K562 (cell line): ENCODE results near the gene PITHD1. TPM values are rescaled to one million over a fixed set of nuclear protein-coding genes. Genes with fewer than 3 reads are reported as not detected.

Source experiments
- ATAC-seq: fragments of 200-7000 bp; cut with Tn5 transposase; 3 replicates; pipeline ENCODE4 v1.9.1; 2020; ENCODE audit warnings: moderate library complexity
- BruUV-seq: library from RNA; stranded (reverse); fragments of 400-500 nt; replicated peaks from 2 replicates; lab custom pipeline; 2021; lab: Mats Ljungman, UMichigan
- CTCF ChIA-PET: fragments of 300-600 bp; formaldehyde crosslinking; extraction: SDS; loops from one replicate; lab custom pipeline; 2021; ENCODE audit warnings: low intra/inter-chr PET ratio; lab: Yijun Ruan, JAX
- POLR2A ChIA-PET: fragments of 300-600, 350-650 bp; sonication (Branson Sonifier 250); formaldehyde crosslinking; extraction: SDS; loops from one replicate; lab custom pipeline; 2021; ENCODE audit warnings: antibody characterized with exemption, inconsistent platforms; lab: Yijun Ruan, JAX
- DNase-seq, 4 experiments: peaks; one replicate each; pipeline versions ENCODE4 v3.0.0 to v3.0.0-alpha.2; 2011 to 2018; ENCODE audit warnings: low spot score in 3 of 4, mixed read lengths in 3 of 4; ENCODE audit errors: extremely low read depth in 1 of 4
- FAIRE-seq: peaks from 2 replicates; lab custom pipeline; 2011; peaks lifted over from hg19 to GRCh38; lab: Jason Lieb, UNC
- H2AFZ ChIP-seq: 2 replicates; pipeline ENCODE4 v1.6.0; 2011; ENCODE audit warnings: low read depth, low read length, control low read depth, inconsistent platforms
- H3K27ac ChIP-seq: fragments of 200-600 bp; 3 replicates; pipeline ENCODE4 v1.8.0; 2011; ENCODE audit warnings: low read depth, mild to moderate bottlenecking, control low read depth, inconsistent platforms, low read length, moderate library complexity, mixed read lengths; ENCODE audit errors: extremely low read depth
- H3K27me3 ChIP-seq, 2 experiments: fragments of 300-600 bp in 1 of 2; 2 replicates in 1 of 2; 3 replicates in 1 of 2; pipeline versions ENCODE4 v1.6.0 to v1.8.0; 2011; ENCODE audit warnings: inconsistent platforms in 2 of 2, low read length in 2 of 2, mild to moderate bottlenecking in 1 of 2, mixed read lengths in 1 of 2, moderate library complexity in 1 of 2; ENCODE audit not compliant: control insufficient read depth in 2 of 2, insufficient read depth in 2 of 2
- H3K36me3 ChIP-seq: fragments of 300-600 bp; 3 replicates; pipeline ENCODE4 v1.8.0; 2011; ENCODE audit warnings: mild to moderate bottlenecking, low read length, inconsistent platforms; ENCODE audit not compliant: control insufficient read depth, insufficient read depth
- H3K4me1 ChIP-seq, 2 experiments: fragments of 200-600 bp in 1 of 2; replicated peaks in 1 of 2; 2 replicates in 1 of 2; 3 replicates in 1 of 2; pipeline versions ENCODE4 v1.5.1 to v1.8.0; 2011; ENCODE audit warnings: inconsistent platforms in 2 of 2, low read length in 2 of 2, mild to moderate bottlenecking in 1 of 2, mixed read lengths in 1 of 2, moderate library complexity in 1 of 2; ENCODE audit not compliant: control insufficient read depth in 2 of 2, insufficient read depth in 2 of 2
- H3K4me2 ChIP-seq: 2 replicates; pipeline ENCODE4 v1.6.1; 2011; ENCODE audit warnings: low read length, control low read depth, inconsistent platforms, mixed read lengths; ENCODE audit not compliant: insufficient read depth
- H3K4me3 ChIP-seq: fragments of 200-600 bp; sonication (generic), shearing (Covaris generic); 2 replicates; pipeline ENCODE4 v1.5.1; 2016; ENCODE audit warnings: control low read depth, inconsistent platforms
- H3K79me2 ChIP-seq: fragments of 200-600 bp; 3 replicates; pipeline ENCODE4 v1.8.0; 2011; ENCODE audit warnings: low read length, inconsistent platforms; ENCODE audit not compliant: control insufficient read depth, insufficient read depth
- H3K9ac ChIP-seq, 2 experiments: 2 replicates each; pipeline versions ENCODE4 v1.6.0 to v1.6.1; 2011; ENCODE audit warnings: low read depth in 2 of 2, low read length in 2 of 2, control low read depth in 1 of 2, inconsistent platforms in 1 of 2, mild to moderate bottlenecking in 1 of 2, mixed read lengths in 1 of 2; ENCODE audit not compliant: insufficient read depth in 1 of 2
- H3K9me1 ChIP-seq: one replicate; pipeline ENCODE4 v1.6.0; 2011; ENCODE audit warnings: inconsistent platforms, mild to moderate bottlenecking, low read length, moderate library complexity; ENCODE audit not compliant: control insufficient read depth, insufficient read depth
- H3K9me3 ChIP-seq: replicated peaks from 2 replicates; pipeline ENCODE4 v1.5.1; 2011; ENCODE audit warnings: low read depth, low read length, inconsistent platforms; ENCODE audit not compliant: control insufficient read depth, insufficient read depth
- H4K20me1 ChIP-seq: replicated peaks from 2 replicates; pipeline ENCODE4 v1.6.1; 2011; ENCODE audit warnings: low read length, inconsistent platforms, mixed read lengths; ENCODE audit not compliant: control insufficient read depth, insufficient read depth
- BCOR ChIP-seq: fragments of 450-650 bp; IDR thresholded peaks from 2 replicates; pipeline ENCODE4 v1.6.1; 2016
- CBFB ChIP-seq: sonication (generic); formaldehyde crosslinking; IDR thresholded peaks from 2 replicates; pipeline ENCODE4 v1.4.0; 2020; ENCODE audit warnings: mild to moderate bottlenecking, missing genetic modification reagents
- ETS2 ChIP-seq: IDR thresholded peaks from 2 replicates; pipeline ENCODE4 v1.6.1; 2016; ENCODE audit warnings: borderline replicate concordance, missing genetic modification characterization, mild to moderate bottlenecking, moderate library complexity, missing compliant biosample characterization; ENCODE audit not compliant: poor library complexity, severe bottlenecking
- ETV6 ChIP-seq, 3 experiments: fragments of 150-350 bp in 1 of 3; sonication (generic) in 1 of 3; formaldehyde crosslinking in 1 of 3; IDR thresholded peaks; 2 replicates each; pipeline versions ENCODE4 v1.6.1 to v1.8.0; 2014 to 2022; ENCODE audit warnings: borderline replicate concordance in 2 of 3, low read depth in 2 of 3, antibody characterized with exemption in 1 of 3, low read length in 1 of 3, mild to moderate bottlenecking in 1 of 3, missing genetic modification reagents in 1 of 3
- GTF3C2 ChIP-seq: IDR thresholded peaks from 3 replicates; pipeline ENCODE4 v1.6.1; 2011; ENCODE audit warnings: borderline replicate concordance, mild to moderate bottlenecking, moderate library complexity; ENCODE audit not compliant: insufficient read length; ENCODE audit errors: extremely low read depth
- HNRNPK ChIP-seq: fragments of 200-400 bp; formaldehyde crosslinking; IDR thresholded peaks from one replicate; pipeline ENCODE4 v1.6.1; 2018; ENCODE audit warnings: mild to moderate bottlenecking, low read depth, low read length; ENCODE audit not compliant: poor library complexity, severe bottlenecking
- HOMEZ ChIP-seq: fragments of 250-450 bp; sonication (Bioruptor Pico); IDR thresholded peaks from 2 replicates; pipeline ENCODE4 v1.4.0; 2020; ENCODE audit warnings: mild to moderate bottlenecking, moderate library complexity
- MEF2D ChIP-seq: conservative IDR thresholded peaks from 2 replicates; pipeline ENCODE4 v1.6.1; 2016; ENCODE audit warnings: low read depth, missing genetic modification characterization, missing compliant biosample characterization
- NCOA1 ChIP-seq: fragments of 450-650 bp; IDR thresholded peaks from 2 replicates; pipeline ENCODE4 v1.6.1; 2016; ENCODE audit warnings: low read depth
- PHF21A ChIP-seq: fragments of 450-650 bp; IDR thresholded peaks from 2 replicates; pipeline ENCODE4 v1.6.1; 2017; ENCODE audit warnings: low read depth, borderline replicate concordance
- PPARD ChIP-seq: fragments of 250-450 bp; sonication (Bioruptor Pico); IDR thresholded peaks from 2 replicates; pipeline ENCODE4 v1.8.0; 2022; ENCODE audit warnings: inconsistent platforms, mild to moderate bottlenecking, moderate library complexity
- PURB ChIP-seq: sonication (generic); formaldehyde crosslinking; IDR thresholded peaks from 2 replicates; pipeline ENCODE4 v1.9.0; 2021; ENCODE audit warnings: low read depth, mild to moderate bottlenecking, missing genetic modification reagents
- SRF ChIP-seq, 2 experiments: fragments of 250-450, 450-650 bp in 1 of 2; sonication (Bioruptor Pico) in 1 of 2; sonication (generic) in 1 of 2; formaldehyde crosslinking; IDR thresholded peaks; 2 replicates each; pipeline versions ENCODE4 v1.5.0 to v1.5.1; 2020 to 2022; ENCODE audit warnings: mild to moderate bottlenecking in 1 of 2, missing genetic modification reagents in 1 of 2
- ZNF57 ChIP-seq: fragments of 450-650 bp; formaldehyde crosslinking; IDR thresholded peaks from 2 replicates; pipeline ENCODE4 v1.4.0; 2020; ENCODE audit warnings: mild to moderate bottlenecking, moderate library complexity
- WGBS: fragments of 100-300 bp; shearing (Covaris generic); methylation state at CpG from one replicate; pipeline ENCODE4 v1.1.6; 2016; ENCODE audit warnings: low coverage, mixed read lengths; ENCODE audit not compliant: insufficient coverage; ENCODE audit errors: missing lambda C conversion rate; 5-methylcytosine and 5-hydroxymethylcytosine counted together
- in situ Hi-C: fragments of 300-500 bp; cut with MboI; formaldehyde crosslinking; loops from 4 replicates; pipeline ENCODE4 v1.15.0; 2018; ENCODE audit warnings: inconsistent platforms, mixed read lengths
- intact Hi-C: fragments of 100-400 bp; cut with micrococcal nuclease; formaldehyde crosslinking; loops from 2 replicates; pipeline ENCODE4 v1.14.2; 2022
- polyA plus RNA-seq, 8 experiments: library from polyadenylated mRNA; depleted of rRNA in 4 of 8; stranded (reverse) in 5 of 8; unstranded in 3 of 8; fragments of >200 nt; fragmentation: Nextera tagmentation in 2 of 8; fragmentation: Illumina TruSeq in 1 of 8; extraction: Ambion mirVana in 2 of 8; extraction: Trizol in 1 of 8; gene quantifications; 2 replicates each; pipeline versions ENCODE4 v1.2.1 to v1.2.3, GENCODE V29; 2011 to 2014; ENCODE audit warnings: inconsistent platforms in 1 of 8, missing spikeins in 1 of 8
- total RNA-seq, 7 experiments: library from RNA; depleted of rRNA in 6 of 7; stranded (reverse); fragments of >200 nt in 6 of 7; fragmentation: Illumina TruSeq in 2 of 7; extraction: Trizol in 2 of 7; gene quantifications; 2 replicates each; pipeline versions ENCODE4 v1.2.1 to v1.2.3, GENCODE V29; 2011 to 2021; ENCODE audit warnings: low replicate concordance in 1 of 7

Gene PITHD1
- total and polyA plus RNA-seq, 9 of the 15 experiments (the other 6 are each of a cell fraction or from before 2014, with no cell fraction given), result 46.5 to 175 (median 149) TPM

GRCh38 chr1:23742670-23743286 lies 35.4 kb upstream of the PITHD1 start:
- Histone ChIP-seq H4K20me1 (peaks cover 20% of the 10 kb centered on the region), H3K27me3 (no peaks in the 10 kb centered on the region), H3K4me2 (peak overlapping the region; percentile 86), H3K79me2 (peaks cover 60% of the 10 kb centered on the region), H3K36me3 (peaks cover 27% of the 10 kb centered on the region), H3K27ac (peak overlapping the region; percentile 87), H3K4me3 (peak overlapping the region; percentile 96), H3K9ac (peak overlapping the region; percentile 82 to 97), H3K9me3 (no peaks in the 10 kb centered on the region), H3K9me1 (no peaks in the 10 kb centered on the region), H3K4me1 (peaks cover 23 to 32% of the 10 kb centered on the region in 2 experiments), H2AFZ (peak overlapping the region; percentile 98)
- 5% methylated on average over 28 of the region's 28 CpGs for WGBS
- peak; percentile 61 for ATAC-seq
- ChIA-PET POLR2A (interaction anchor here (0.7 to 2.0 kb wide), 7 partner anchors 9 to 63 kb away, joined by 3 to 18 read pairs (median 5); partner anchors contain the start of gene RPL11), CTCF (no interaction called here)
- DNase-seq, result no peak
- in situ Hi-C loops, result no loop called here
- FAIRE-seq, result no peak
- BruUV-seq, result TSS peak; percentile 97
- intact Hi-C loops, result loop anchor here (5.0 kb wide), 1 partner anchor 185 kb away; the partner anchor contains the start of gene ID3
- TF ChIP-seq BCOR, result 0 out of 2 replicates have a peak, but pooled peaks have one; percentile 11
- no peak for TF ChIP-seq ZNF57
- TF ChIP-seq PPARD (CRISPR knock-in tag), result no peak
- no peak for TF ChIP-seq NCOA1
- TF ChIP-seq PURB (CRISPR knock-in tag), result no peak
- 0 out of 4 replicates have a peak, but pooled peaks of 1 of the 2 experiments have one; percentile 17 for TF ChIP-seq SRF (CRISPR knock-in tag; IDR thresholded peaks at IDR 0.05)
- TF ChIP-seq HNRNPK, result no peak
- no peak for TF ChIP-seq GTF3C2
- no peak for TF ChIP-seq PHF21A
- no peak for TF ChIP-seq HOMEZ (CRISPR knock-in tag)
- no peak for TF ChIP-seq ETS2 (tag)
- 0 out of 4 replicates have a peak, but pooled peaks of 1 of the 2 experiments have one; percentile 7 for TF ChIP-seq ETV6 (IDR thresholded peaks at IDR 0.05; ENCODE audit: borderline replicate concordance in 1 of 2, low read depth in 2 of 2, low read length in 1 of 2)
- peak; percentile 7; the same call in 1 of the 2 replicates for TF ChIP-seq ETV6 (CRISPR knock-in tag; IDR thresholded peaks at IDR 0.05; ENCODE audit: borderline replicate concordance)
- TF ChIP-seq MEF2D (tag), result 0 out of 2 replicates have a peak, but pooled peaks have one; percentile 20
- no peak for TF ChIP-seq CBFB (CRISPR knock-in tag)
